Panc1 (cell line): Measurements from ENCODE around the gene DGCR2.

Source experiments
- POLR2AphosphoS5 ChIP-seq: IDR thresholded peaks from 2 replicates; pipeline ENCODE4 v1.6.1; 2012; ENCODE audit warnings: mild to moderate bottlenecking, low read depth, low read length, moderate library complexity
- REST ChIP-seq, 2 experiments: IDR thresholded peaks; 2 replicates each; pipeline ENCODE4 v1.6.1; 2011 to 2012; ENCODE audit warnings: low read depth in 2 of 2, control low read depth in 1 of 2, low read length in 1 of 2, mild to moderate bottlenecking in 1 of 2, moderate library complexity in 1 of 2; ENCODE audit not compliant: insufficient read depth in 1 of 2
- TCF7L2 ChIP-seq: IDR thresholded peaks from 2 replicates; pipeline ENCODE4 v1.6.1; 2011; ENCODE audit warnings: mild to moderate bottlenecking, low read depth, low read length, inconsistent platforms
- TF ChIP-seq, protein P1 (sequence below): fragments of 450-650 bp; IDR thresholded peaks from 2 replicates; pipeline ENCODE4 v1.5.1; 2017; ENCODE audit warnings: mild to moderate bottlenecking

GRCh38 chr22:19062943-19063308 is 59.3 kb downstream of the DGCR2 start:
- TF ChIP-seq, protein P1, sequence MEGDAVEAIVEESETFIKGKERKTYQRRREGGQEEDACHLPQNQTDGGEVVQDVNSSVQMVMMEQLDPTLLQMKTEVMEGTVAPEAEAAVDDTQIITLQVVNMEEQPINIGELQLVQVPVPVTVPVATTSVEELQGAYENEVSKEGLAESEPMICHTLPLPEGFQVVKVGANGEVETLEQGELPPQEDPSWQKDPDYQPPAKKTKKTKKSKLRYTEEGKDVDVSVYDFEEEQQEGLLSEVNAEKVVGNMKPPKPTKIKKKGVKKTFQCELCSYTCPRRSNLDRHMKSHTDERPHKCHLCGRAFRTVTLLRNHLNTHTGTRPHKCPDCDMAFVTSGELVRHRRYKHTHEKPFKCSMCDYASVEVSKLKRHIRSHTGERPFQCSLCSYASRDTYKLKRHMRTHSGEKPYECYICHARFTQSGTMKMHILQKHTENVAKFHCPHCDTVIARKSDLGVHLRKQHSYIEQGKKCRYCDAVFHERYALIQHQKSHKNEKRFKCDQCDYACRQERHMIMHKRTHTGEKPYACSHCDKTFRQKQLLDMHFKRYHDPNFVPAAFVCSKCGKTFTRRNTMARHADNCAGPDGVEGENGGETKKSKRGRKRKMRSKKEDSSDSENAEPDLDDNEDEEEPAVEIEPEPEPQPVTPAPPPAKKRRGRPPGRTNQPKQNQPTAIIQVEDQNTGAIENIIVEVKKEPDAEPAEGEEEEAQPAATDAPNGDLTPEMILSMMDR, result no peak
- TF ChIP-seq REST (IDR thresholded peaks at IDR 0.05; ENCODE audit: insufficient read depth in 1 of 2, low read depth in 2 of 2, low read length in 1 of 2), result no peak
- TF ChIP-seq TCF7L2, result no peak
- TF ChIP-seq POLR2AphosphoS5, result no peak
